HFFc6 (cell line): ENCODE results near the gene CDKN2A. TPM values are rescaled to one million over a fixed set of nuclear protein-coding genes. Genes with fewer than 3 reads are reported as not detected.

Source experiments
- DNase-seq: peaks from one replicate; pipeline ENCODE4 v3.0.0-alpha.2; 2018
- H3K27ac Mint-ChIP-seq: 2 replicates; pipeline ENCODE4 v1.8.0; 2020; ENCODE audit warnings: mild to moderate bottlenecking, mixed read lengths
- H3K27me3 Mint-ChIP-seq: 2 replicates; pipeline ENCODE4 v1.8.0; 2021; ENCODE audit warnings: mild to moderate bottlenecking, moderate library complexity, mixed read lengths; ENCODE audit not compliant: insufficient read depth
- H3K36me3 Mint-ChIP-seq: 2 replicates; pipeline ENCODE4 v1.8.0; 2021; ENCODE audit warnings: low read depth, mixed read lengths
- H3K4me1 Mint-ChIP-seq: 2 replicates; pipeline ENCODE4 v1.8.0; 2020; ENCODE audit warnings: low read depth, mixed read lengths
- H3K4me3 Mint-ChIP-seq: 2 replicates; pipeline ENCODE4 v1.8.0; 2020; ENCODE audit warnings: mild to moderate bottlenecking, moderate library complexity, mixed read lengths
- H3K9me3 Mint-ChIP-seq: 2 replicates; pipeline ENCODE4 v1.8.0; 2020; ENCODE audit warnings: mild to moderate bottlenecking, mixed read lengths
- CTCF ChIP-seq: fragments of 200-600 bp; sonication (generic); IDR thresholded peaks from 2 replicates; pipeline ENCODE4 v1.5.0; 2021; ENCODE audit warnings: antibody characterized with exemption, mild to moderate bottlenecking
- total RNA-seq, 6 experiments: library from RNA; stranded (reverse); fragmentation: NEBNext Ultra II Directional; extraction: Animal tissue kit (Norgen Biotek cat#: 25700); gene quantifications; 2 replicates in 1 of 6; 3 replicates in 5 of 6; pipeline ENCODE4 v1.2.3, GENCODE V29; 2021

The CDKN2A gene
- total RNA-seq, 6 experiments from 2014 or later, result 47.7 to 133 (median 121) TPM

GRCh38 chr9:21976334-21976875 is 17.8 kb downstream of the CDKN2A start:
- Mint-ChIP-seq H3K9me3 (no peaks in the 10 kb centered on the region), H3K36me3 (peaks cover 8% of the 10 kb centered on the region; the same call in 1 of the 2 replicates), H3K4me3 (peak overlapping the region; percentile 92), H3K4me1 (peaks cover 38% of the 10 kb centered on the region), H3K27me3 (peaks cover 22% of the 10 kb centered on the region), H3K27ac (peak overlapping the region; percentile 82)
- no peak for TF ChIP-seq CTCF
- no peak for DNase-seq

- peak overlapping the region; percentile 82 for H3K27ac Mint-ChIP-seq
Observed at GRCh38 chr9:21974722-21975409, 19.3 kb downstream of the CDKN2A start.

GRCh38 chr9:21974343-21974721 is 19.9 kb downstream of the CDKN2A start:
- peak overlapping the region; percentile 82 for H3K27ac Mint-ChIP-seq
- TF ChIP-seq CTCF, result no peak
- peak overlapping the region; percentile 92 for H3K4me3 Mint-ChIP-seq
- peaks cover 31% of the 10 kb centered on the region for H3K27me3 Mint-ChIP-seq
- peaks cover 4% of the 10 kb centered on the region; the same call in 1 of the 2 replicates for H3K9me3 Mint-ChIP-seq
- H3K4me1 Mint-ChIP-seq, result peaks cover 48% of the 10 kb centered on the region
- no peak for DNase-seq
- H3K36me3 Mint-ChIP-seq, result peaks cover 24% of the 10 kb centered on the region

More at GRCh38 chr9:21974722-21975409, 19.3 kb downstream of the CDKN2A start:
- Mint-ChIP-seq H3K4me1 (peaks cover 47% of the 10 kb centered on the region), H3K4me3 (peak overlapping the region; percentile 92), H3K36me3 (peaks cover 21% of the 10 kb centered on the region), H3K9me3 (peaks cover 3% of the 10 kb centered on the region; the same call in 1 of the 2 replicates), H3K27me3 (peaks cover 28% of the 10 kb centered on the region)
- DNase-seq, result peak; percentile 44
- TF ChIP-seq CTCF, result no peak; the same call in 1 of the 2 replicates

- DNase-seq, result no peak
- H3K27me3 Mint-ChIP-seq, result peaks cover 35% of the 10 kb centered on the region
- H3K4me1 Mint-ChIP-seq, result peaks cover 54% of the 10 kb centered on the region
- no peak for TF ChIP-seq CTCF
- H3K27ac Mint-ChIP-seq, result peak overlapping the region; percentile 74
- H3K4me3 Mint-ChIP-seq, result peak overlapping the region; percentile 92
- peaks cover 4% of the 10 kb centered on the region; the same call in 1 of the 2 replicates for H3K9me3 Mint-ChIP-seq
- H3K36me3 Mint-ChIP-seq, result peaks cover 39% of the 10 kb centered on the region
Observed at GRCh38 chr9:21972361-21972760, 21.8 kb downstream of the CDKN2A start.

GRCh38 chr9:21970800-21971640 is 23.2 kb downstream of the CDKN2A start:
- TF ChIP-seq CTCF, result no peak
- Mint-ChIP-seq H3K4me1 (peaks cover 58% of the 10 kb centered on the region), H3K27me3 (peaks cover 31% of the 10 kb centered on the region), H3K27ac (peak overlapping the region; percentile 2; the same call in 1 of the 2 replicates), H3K9me3 (peaks cover 4% of the 10 kb centered on the region; the same call in 1 of the 2 replicates), H3K36me3 (peaks cover 45% of the 10 kb centered on the region), H3K4me3 (peak overlapping the region; percentile 41; the same call in 1 of the 2 replicates)
- no peak for DNase-seq
